GM10266 (cell line): ENCODE data around the gene TMEM256.
A peak's percentile ranks its signal among the peaks of the same experiment; 100 is the strongest.

Experiments
- DNase-seq: peaks from one replicate; pipeline ENCODE4 v3.0.0; 2012; ENCODE audit errors: extremely low spot score
- TF ChIP-seq, protein P1 (sequence below): IDR thresholded peaks from 2 replicates; pipeline ENCODE4 v1.5.1; 2012; ENCODE audit warnings: mild to moderate bottlenecking, low read depth; ENCODE audit not compliant: control insufficient read depth, insufficient read depth; ENCODE audit errors: missing control alignments

Gene TMEM256

DNA sequence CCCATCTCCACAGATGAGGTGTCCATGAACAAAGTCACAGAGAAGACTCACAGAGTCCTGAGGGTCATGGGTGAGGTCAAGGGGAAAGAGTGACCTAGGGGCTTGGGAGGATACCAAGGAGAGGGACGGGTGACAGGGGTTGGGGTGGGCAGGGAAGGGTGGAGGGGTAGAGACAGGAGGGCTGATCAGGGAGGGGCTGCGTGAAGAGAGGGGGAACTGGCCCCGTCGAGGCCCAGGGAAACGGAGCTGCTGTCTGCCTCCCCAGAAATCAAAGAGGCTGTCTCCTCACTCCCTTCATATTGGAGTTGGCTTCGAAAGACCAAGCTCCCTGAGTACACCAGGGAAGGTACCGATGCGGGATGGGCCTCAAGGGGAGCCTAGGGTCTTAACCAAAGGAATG, 48.3 kb downstream of the TMEM256 start:
- TF ChIP-seq, protein P1, sequence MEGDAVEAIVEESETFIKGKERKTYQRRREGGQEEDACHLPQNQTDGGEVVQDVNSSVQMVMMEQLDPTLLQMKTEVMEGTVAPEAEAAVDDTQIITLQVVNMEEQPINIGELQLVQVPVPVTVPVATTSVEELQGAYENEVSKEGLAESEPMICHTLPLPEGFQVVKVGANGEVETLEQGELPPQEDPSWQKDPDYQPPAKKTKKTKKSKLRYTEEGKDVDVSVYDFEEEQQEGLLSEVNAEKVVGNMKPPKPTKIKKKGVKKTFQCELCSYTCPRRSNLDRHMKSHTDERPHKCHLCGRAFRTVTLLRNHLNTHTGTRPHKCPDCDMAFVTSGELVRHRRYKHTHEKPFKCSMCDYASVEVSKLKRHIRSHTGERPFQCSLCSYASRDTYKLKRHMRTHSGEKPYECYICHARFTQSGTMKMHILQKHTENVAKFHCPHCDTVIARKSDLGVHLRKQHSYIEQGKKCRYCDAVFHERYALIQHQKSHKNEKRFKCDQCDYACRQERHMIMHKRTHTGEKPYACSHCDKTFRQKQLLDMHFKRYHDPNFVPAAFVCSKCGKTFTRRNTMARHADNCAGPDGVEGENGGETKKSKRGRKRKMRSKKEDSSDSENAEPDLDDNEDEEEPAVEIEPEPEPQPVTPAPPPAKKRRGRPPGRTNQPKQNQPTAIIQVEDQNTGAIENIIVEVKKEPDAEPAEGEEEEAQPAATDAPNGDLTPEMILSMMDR: no peak

DNA sequence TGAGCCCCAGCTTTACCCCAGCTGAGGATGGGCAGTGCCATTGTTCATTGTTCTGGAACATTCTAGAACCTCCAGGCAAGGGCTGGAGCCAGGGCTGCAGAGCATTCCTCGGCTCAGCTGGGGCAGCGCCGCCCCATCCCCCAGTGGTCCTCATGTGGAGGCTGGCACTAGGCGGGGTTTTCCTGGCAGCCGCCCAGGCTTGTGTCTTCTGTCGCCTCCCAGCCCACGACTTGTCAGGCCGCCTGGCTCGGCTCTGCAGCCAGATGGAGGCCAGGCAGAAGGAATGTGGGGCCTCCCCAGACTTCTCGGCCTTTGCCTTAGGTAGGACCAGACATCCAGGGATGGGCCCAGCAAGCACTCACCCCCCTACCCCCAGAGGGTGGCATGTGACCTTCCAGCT, 48.8 kb downstream of the TMEM256 start, which contains the start of gene TMEM95:
Gene TMEM95 (plus strand): TSS at position 104 of the 400 bp plus-strand sequence. CDS start 49 bp downstream, at position 153.
- TF ChIP-seq, protein P1: no peak
- DNase-seq: no peak

More for the DNA sequence above, 48.3 kb downstream of the TMEM256 start:
- DNase-seq: no peak

DNA sequence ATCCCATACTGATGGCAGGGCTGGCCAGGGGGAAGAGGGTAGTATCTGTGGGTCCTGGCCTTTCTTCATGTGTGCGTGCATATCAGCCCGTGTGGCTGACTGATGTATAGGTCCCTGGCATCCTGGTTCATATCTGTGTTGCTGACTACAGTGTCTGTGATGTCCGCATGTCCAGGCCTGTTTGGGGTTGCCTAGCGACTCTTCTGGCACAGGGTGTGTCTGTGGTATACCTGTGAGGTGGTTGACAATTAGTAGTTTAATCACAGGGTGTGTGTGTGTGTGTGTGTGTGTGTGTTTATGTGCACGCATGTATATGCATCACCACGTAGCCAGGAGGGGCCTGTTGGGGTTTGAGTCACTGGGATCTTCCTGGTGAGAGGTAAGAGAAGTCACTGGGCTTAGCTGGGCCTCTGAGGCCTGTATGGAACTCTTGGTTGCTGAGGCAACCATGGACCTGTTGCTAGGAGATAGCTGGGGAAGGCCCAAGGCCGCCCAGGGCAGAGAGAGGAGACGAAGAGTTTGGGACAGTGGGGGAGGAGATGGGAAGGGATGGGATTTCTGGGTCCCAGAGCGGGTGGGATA, 49.5 kb downstream of the TMEM256 start:
- DNase-seq: peak; percentile 59
- TF ChIP-seq, protein P1: no peak
